T-cell (primary cell): ENCODE data around the gene NISCH. TPM values are rescaled to one million over a fixed set of nuclear protein-coding genes. Genes with fewer than 3 reads are reported as not detected.

Experiments
- ATAC-seq, 4 experiments: fragments of 200-7000 bp in 3 of 4; fragments of 150-1000 bp in 1 of 4; cut with Tn5 transposase; replicated peaks in 1 of 4; 1 replicate in 3 of 4; 2 replicates in 1 of 4; pipeline ENCODE4 v1.10.0; 2021; ENCODE audit warnings: moderate library complexity in 3 of 4, mild to moderate bottlenecking in 2 of 4, moderate number of reproducible peaks in 1 of 4
- CTCF ChIA-PET, 2 donors: fragments of 300-600 bp; sonication (Branson Sonifier 250); formaldehyde crosslinking; loops; one replicate each; lab custom pipeline; 2022; ENCODE audit warnings: antibody characterized with exemption in 2 of 2; lab: Charles Lee
- POLR2A ChIA-PET, 2 donors: fragments of 300-600 bp; sonication (Branson Sonifier 250); formaldehyde crosslinking; loops; one replicate each; lab custom pipeline; 2022; ENCODE audit warnings: antibody characterized with exemption in 2 of 2; lab: Charles Lee
- DNase-seq, 35 experiments: peaks; one replicate each; pipeline versions ENCODE4 v3.0.0 to v3.0.0-alpha.2; 2013 to 2023
- H3K27ac ChIP-seq: one replicate; pipeline ENCODE4 v1.5.1; 2013; ENCODE audit warnings: low read length
- H3K27me3 ChIP-seq, 2 experiments: replicated peaks in 1 of 2; 1 replicate in 1 of 2; 2 replicates in 1 of 2; pipeline versions ENCODE4 v1.6.1 to v1.7.0; 2013; ENCODE audit warnings: low read length in 1 of 2, mixed read lengths in 1 of 2; ENCODE audit not compliant: control insufficient read depth in 2 of 2, insufficient read depth in 2 of 2; ENCODE audit errors: extremely low read depth in 1 of 2
- H3K36me3 ChIP-seq, 2 donors: 1 replicate in 1 of 2; 2 replicates in 1 of 2; pipeline versions ENCODE4 v1.6.1 to v1.7.0; 2013; ENCODE audit warnings: low read length in 1 of 2; ENCODE audit not compliant: control insufficient read depth in 2 of 2, insufficient read depth in 1 of 2; ENCODE audit errors: extremely low read depth in 1 of 2
- H3K4me1 ChIP-seq, 2 experiments: 1 replicate in 1 of 2; 2 replicates in 1 of 2; pipeline versions ENCODE4 v1.6.1 to v1.7.0; 2013; ENCODE audit warnings: low read length in 2 of 2, mixed read lengths in 1 of 2; ENCODE audit not compliant: insufficient read depth in 2 of 2, control insufficient read depth in 1 of 2; ENCODE audit errors: extremely low read depth in 1 of 2
- H3K4me3 ChIP-seq, 2 donors: 1 replicate in 1 of 2; 2 replicates in 1 of 2; pipeline versions ENCODE4 v1.5.1 to v1.7.0; 2013; ENCODE audit warnings: mild to moderate bottlenecking in 2 of 2, low read length in 1 of 2, moderate library complexity in 1 of 2; ENCODE audit not compliant: control insufficient read depth in 1 of 2; ENCODE audit errors: extremely low read depth in 1 of 2
- H3K9me3 ChIP-seq: 2 replicates; pipeline ENCODE4 v1.7.0; 2013
- H3K27ac Mint-ChIP-seq, 2 donors: one replicate each; pipeline ENCODE4 v1.8.0; 2020 to 2021; ENCODE audit warnings: mild to moderate bottlenecking in 2 of 2, mixed read lengths in 2 of 2
- H3K27me3 Mint-ChIP-seq, 2 donors: one replicate each; pipeline ENCODE4 v1.8.0; 2021 to 2022; ENCODE audit warnings: mixed read lengths in 2 of 2
- H3K36me3 Mint-ChIP-seq: one replicate; pipeline ENCODE4 v1.8.0; 2021; ENCODE audit warnings: mixed read lengths
- H3K4me1 Mint-ChIP-seq, 3 donors: one replicate each; pipeline ENCODE4 v1.8.0; 2020 to 2022; ENCODE audit warnings: mixed read lengths in 3 of 3, mild to moderate bottlenecking in 1 of 3
- H3K4me3 Mint-ChIP-seq, 3 donors: one replicate each; pipeline ENCODE4 v1.8.0; 2020 to 2022; ENCODE audit warnings: mild to moderate bottlenecking in 3 of 3, mixed read lengths in 3 of 3, moderate library complexity in 3 of 3
- H3K9me3 Mint-ChIP-seq, 3 donors: one replicate each; pipeline ENCODE4 v1.8.0; 2020 to 2022; ENCODE audit warnings: mixed read lengths in 3 of 3
- WGBS: methylation state at CpG from one replicate; pipeline ENCODE4 v1.1.5; 2013; ENCODE audit warnings: missing lambda C conversion rate; ENCODE audit not compliant: insufficient coverage; 5-methylcytosine and 5-hydroxymethylcytosine counted together
- total RNA-seq, 35 experiments: library from RNA in 6 of 35; stranded (reverse) in 6 of 35; fragments of 120-200 nt in 1 of 35; gene quantifications; one replicate each; pipeline versions ENCODE4 v1.2.1 to v1.2.4 and lab custom pipeline; 2013 to 2026

Gene NISCH
- total RNA-seq, 5 donors from 2014 or later (not counting 1 experiment from before 2014, with no cell fraction given) = 152 to 171 (median 157) TPM

DNA sequence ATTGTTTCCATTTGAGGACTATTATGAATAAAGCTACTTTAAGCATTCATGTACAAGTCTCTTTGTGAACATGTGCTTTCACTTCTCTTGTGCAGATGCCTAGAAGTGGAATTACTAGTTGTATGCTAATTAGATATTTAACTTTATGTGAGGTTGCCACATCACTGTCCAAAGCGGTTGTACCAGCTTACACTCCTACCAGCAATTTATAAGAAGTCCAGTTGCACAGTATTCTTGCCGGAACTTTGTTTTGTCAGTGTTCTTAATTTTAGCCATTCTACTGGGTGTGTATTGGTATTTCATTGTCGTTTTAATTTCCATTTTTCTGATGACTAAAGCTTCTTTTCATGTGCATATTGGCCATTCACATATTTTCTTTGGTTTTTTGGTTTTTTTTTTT, 39.6 kb upstream of the NISCH start:
- H3K4me3 ChIP-seq = no peak overlapping the region
- H3K27me3 ChIP-seq = no peaks in the 10 kb centered on the region
- Mint-ChIP-seq H3K27me3 (no peaks in the 10 kb centered on the region), H3K9me3 (no peaks in the 10 kb centered on the region), H3K4me3 (no peak overlapping the region), H3K36me3 (peaks cover 9% of the 10 kb centered on the region), H3K27ac (no peak overlapping the region), H3K4me1 (peaks cover 25 to 35% (median 28%) of the 10 kb centered on the region in 3 donors)
- no peak overlapping the region for H3K27ac ChIP-seq
- peaks cover 10 to 13% of the 10 kb centered on the region in 2 experiments for H3K4me1 ChIP-seq
- WGBS = 100% methylated on average over 1 of the region's 3 CpGs
- ChIA-PET POLR2A (interaction anchor here in 1 of 2 donors (0.6 kb wide), 1 partner anchor 13 kb away, joined by 3 read pairs; no protein-coding TSS in a partner anchor), CTCF (interaction anchor here (0.6 to 1.1 kb wide), 6 partner anchors 15 to 263 kb away, joined by 3 to 8 read pairs (median 4); no protein-coding TSS in a partner anchor)
- no peak for ATAC-seq
- no peaks in the 10 kb centered on the region for H3K9me3 ChIP-seq
- DNase-seq = no peak
- H3K36me3 ChIP-seq = peaks cover 0 to 1% of the 10 kb centered on the region in 2 donors

DNA sequence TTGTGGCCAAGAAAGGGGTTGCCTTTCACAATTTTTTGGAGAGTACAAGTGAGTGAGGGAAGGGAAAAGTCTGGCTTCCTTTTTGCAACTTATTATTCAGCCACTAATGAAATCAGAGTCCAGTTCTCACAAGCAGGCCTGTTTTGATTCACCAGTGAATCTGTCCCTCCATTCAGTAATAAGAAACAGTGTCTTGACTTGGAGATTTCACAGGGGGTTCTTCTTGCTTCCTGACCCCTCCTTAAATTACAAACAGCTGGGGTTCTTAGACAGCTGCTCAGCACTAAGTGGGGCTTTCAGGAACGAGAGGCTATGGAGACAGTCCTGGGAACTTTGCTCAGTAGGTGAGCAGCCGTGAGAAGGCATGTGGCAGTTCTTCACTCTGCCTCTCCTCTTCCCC, 35.0 kb upstream of the NISCH start:
- no peak overlapping the region for H3K27ac Mint-ChIP-seq
- H3K36me3 ChIP-seq = peaks cover 0 to 5% of the 10 kb centered on the region in 2 donors
- H3K27me3 ChIP-seq = no peaks in the 10 kb centered on the region
- DNase-seq (no peak), ATAC-seq (no peak)
- H3K4me3 Mint-ChIP-seq = no peak overlapping the region
- ChIA-PET POLR2A (no interaction called here), CTCF (no interaction called here)
- no peak overlapping the region for H3K27ac ChIP-seq
- no peaks in the 10 kb centered on the region for H3K9me3 Mint-ChIP-seq
- no peaks in the 10 kb centered on the region for H3K4me1 ChIP-seq
- no peaks in the 10 kb centered on the region for H3K9me3 ChIP-seq
- H3K4me3 ChIP-seq = no peak overlapping the region
- H3K4me1 Mint-ChIP-seq = peaks cover 0 to 8% (median 5%) of the 10 kb centered on the region in 3 donors
- WGBS = 100% methylated on average over 2 of the region's 2 CpGs
- H3K27me3 Mint-ChIP-seq = no peaks in the 10 kb centered on the region
- peaks cover 13% of the 10 kb centered on the region for H3K36me3 Mint-ChIP-seq

GRCh38 chr3:52422669-52423068, 32.7 kb upstream of the NISCH start:
- peaks cover 0 to under 1% (median 0%) of the 10 kb centered on the region in 3 donors for H3K4me1 Mint-ChIP-seq
- DNase-seq (no peak), ATAC-seq (no peak)
- POLR2A ChIA-PET = interaction anchor here in 1 of 2 donors (0.5 kb wide), 1 partner anchor 8 kb away, joined by 3 read pairs; no protein-coding TSS in a partner anchor
- Histone ChIP-seq H3K4me1 (no peaks in the 10 kb centered on the region), H3K4me3 (no peak overlapping the region), H3K27me3 (no peaks in the 10 kb centered on the region), H3K9me3 (no peaks in the 10 kb centered on the region), H3K27ac (no peak overlapping the region), H3K36me3 (peaks cover 0 to 5% of the 10 kb centered on the region in 2 donors)
- no peak overlapping the region for H3K4me3 Mint-ChIP-seq
- CTCF ChIA-PET = interaction anchor here in 1 of 2 donors (1.0 kb wide), 1 partner anchor 26 kb away, joined by 3 read pairs; no protein-coding TSS in a partner anchor
- H3K36me3 Mint-ChIP-seq = peaks cover 7% of the 10 kb centered on the region
- H3K9me3 Mint-ChIP-seq = no peaks in the 10 kb centered on the region
- no peak overlapping the region for H3K27ac Mint-ChIP-seq
- WGBS = no CpG with 5 or more reads among the region's 3 CpGs
- H3K27me3 Mint-ChIP-seq = no peaks in the 10 kb centered on the region

DNA sequence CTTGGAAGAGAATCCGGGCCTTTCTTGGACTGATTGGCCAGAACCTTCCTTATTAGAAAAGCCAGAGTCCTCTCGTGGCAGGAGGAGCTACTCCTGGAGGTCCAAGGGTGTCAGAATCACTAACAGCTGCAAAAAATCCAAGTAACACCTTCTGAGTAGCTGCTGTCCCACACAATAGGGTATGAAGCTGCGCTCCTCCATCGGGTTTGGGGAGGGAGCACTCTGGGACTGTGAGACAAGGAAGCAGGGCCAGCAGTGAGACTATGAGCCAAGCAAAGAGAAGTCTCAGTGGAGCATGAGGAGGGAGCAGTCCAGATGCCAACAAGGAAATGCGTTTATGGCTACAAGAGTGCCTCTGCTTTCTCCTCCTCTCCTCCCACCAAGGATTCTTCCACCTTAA, 32.2 kb upstream of the NISCH start:
- no peak for ATAC-seq
- Histone ChIP-seq H3K9me3 (no peaks in the 10 kb centered on the region), H3K36me3 (peaks cover 0 to 5% of the 10 kb centered on the region in 2 donors), H3K4me3 (no peak overlapping the region), H3K27ac (no peak overlapping the region), H3K4me1 (no peaks in the 10 kb centered on the region), H3K27me3 (no peaks in the 10 kb centered on the region)
- no peak overlapping the region for H3K4me3 Mint-ChIP-seq
- WGBS = 83% methylated on average over 2 of the region's 5 CpGs
- ChIA-PET CTCF (interaction anchor here in 1 of 2 donors (1.0 kb wide), 1 partner anchor 25 kb away, joined by 3 read pairs; no protein-coding TSS in a partner anchor), POLR2A (interaction anchor here in 1 of 2 donors (0.5 kb wide), 1 partner anchor 8 kb away, joined by 3 read pairs; no protein-coding TSS in a partner anchor)
- no peak overlapping the region for H3K27ac Mint-ChIP-seq
- DNase-seq = no peak
- peaks cover 7% of the 10 kb centered on the region for H3K36me3 Mint-ChIP-seq
- no peaks in the 10 kb centered on the region for H3K27me3 Mint-ChIP-seq
- H3K9me3 Mint-ChIP-seq = no peaks in the 10 kb centered on the region
- no peaks in the 10 kb centered on the region for H3K4me1 Mint-ChIP-seq

DNA sequence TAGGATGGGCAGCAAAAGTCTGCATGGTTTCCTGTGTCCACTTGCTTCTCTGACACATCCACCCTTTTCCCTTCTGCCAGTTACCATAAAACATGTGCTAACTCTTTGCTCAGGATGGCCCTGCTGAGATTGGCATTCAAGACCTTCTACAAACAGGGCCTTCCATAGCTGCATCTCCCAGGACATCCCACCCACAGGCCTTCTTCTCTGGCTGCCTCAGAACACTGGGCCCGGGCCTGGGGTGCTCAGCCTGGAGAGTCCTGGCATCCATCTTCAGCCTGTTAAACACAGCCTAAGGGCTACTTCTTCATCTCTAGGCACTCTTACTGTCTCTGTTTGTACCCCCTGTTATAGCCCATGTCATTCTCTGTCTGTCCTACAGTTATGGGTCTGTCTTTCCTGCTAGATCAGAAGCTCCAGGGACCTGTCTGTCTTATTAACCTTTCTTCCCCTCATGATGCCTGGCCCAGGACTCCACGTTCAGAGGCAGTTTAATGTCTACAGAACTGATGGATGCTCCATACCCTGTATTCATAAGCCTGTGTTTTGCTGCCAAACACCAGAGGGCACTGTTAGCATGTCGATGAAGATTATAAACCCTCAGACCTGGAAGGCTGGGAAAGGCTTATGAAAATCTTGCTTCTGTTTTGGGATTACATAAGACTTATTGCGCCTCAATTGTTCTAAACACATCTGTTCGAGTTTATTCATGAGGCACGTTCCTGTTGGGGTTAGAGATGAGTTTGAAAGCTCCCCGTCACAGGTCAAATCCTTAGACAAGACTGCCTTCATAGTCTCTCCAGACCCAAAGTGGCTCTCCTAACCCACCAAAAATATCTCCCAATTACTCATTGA, 27.0 kb upstream of the NISCH start:
- CTCF ChIA-PET = interaction anchor here (1.0 to 2.2 kb wide), 3 partner anchors 16 to 20 kb away, joined by 5 to 8 read pairs (median 5); no protein-coding TSS in a partner anchor
- DNase-seq (peak in 6 of 35 experiments; percentile 18 to 63 (median 22)), ATAC-seq (peak; percentile 61 to 67 (median 64))
- Mint-ChIP-seq H3K4me3 (no peak overlapping the region), H3K9me3 (no peaks in the 10 kb centered on the region), H3K4me1 (peaks cover 0 to 9% (median 0%) of the 10 kb centered on the region in 3 donors), H3K27me3 (no peaks in the 10 kb centered on the region), H3K27ac (no peak overlapping the region), H3K36me3 (no peaks in the 10 kb centered on the region)
- Histone ChIP-seq H3K27me3 (no peaks in the 10 kb centered on the region), H3K27ac (no peak overlapping the region), H3K4me1 (no peaks in the 10 kb centered on the region), H3K4me3 (no peak overlapping the region), H3K9me3 (no peaks in the 10 kb centered on the region), H3K36me3 (no peaks in the 10 kb centered on the region)
- 17% methylated on average over 1 of the region's 7 CpGs for WGBS
- POLR2A ChIA-PET = interaction anchor here in 1 of 2 donors (0.6 kb wide), 1 partner anchor 13 kb away, joined by 3 read pairs; no protein-coding TSS in a partner anchor

DNA sequence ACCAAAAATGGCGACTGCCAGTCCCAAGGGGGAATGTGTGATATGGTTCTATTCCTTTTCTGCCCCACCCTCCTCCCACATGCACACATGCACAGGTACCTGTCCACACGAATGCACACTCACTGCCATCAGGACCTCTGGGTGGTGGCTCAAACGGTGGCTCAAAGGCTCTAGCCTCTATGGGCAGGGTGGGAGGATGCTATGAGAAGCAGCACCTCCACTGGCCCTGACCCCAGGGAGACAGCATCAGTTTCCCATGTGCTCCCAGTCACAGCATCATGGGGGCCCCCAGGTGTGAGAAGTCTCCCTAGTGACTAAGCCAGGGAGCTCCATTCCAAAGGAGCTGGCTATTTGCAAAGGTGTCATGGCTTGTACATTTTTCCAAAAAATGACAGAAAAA, 26.4 kb upstream of the NISCH start:
- ChIA-PET POLR2A (interaction anchor here in 1 of 2 donors (0.6 kb wide), 1 partner anchor 253 kb away, joined by 3 read pairs; no protein-coding TSS in a partner anchor), CTCF (interaction anchor here in 1 of 2 donors (2.1 to 2.2 kb wide), 2 partner anchors 17 kb away, joined by 5 to 8 read pairs; no protein-coding TSS in a partner anchor)
- H3K27ac ChIP-seq = no peak overlapping the region
- Mint-ChIP-seq H3K4me3 (no peak overlapping the region), H3K27ac (no peak overlapping the region), H3K4me1 (peaks cover 0 to 9% (median 0%) of the 10 kb centered on the region in 3 donors), H3K36me3 (no peaks in the 10 kb centered on the region), H3K9me3 (no peaks in the 10 kb centered on the region), H3K27me3 (no peaks in the 10 kb centered on the region)
- DNase-seq (no peak), ATAC-seq (no peak)
- no peak overlapping the region for H3K4me3 ChIP-seq
- no peaks in the 10 kb centered on the region for H3K36me3 ChIP-seq
- H3K27me3 ChIP-seq = no peaks in the 10 kb centered on the region
- WGBS = no CpG with 5 or more reads among the region's 3 CpGs
- no peaks in the 10 kb centered on the region for H3K4me1 ChIP-seq
- no peaks in the 10 kb centered on the region for H3K9me3 ChIP-seq
